H7 (cell line): ENCODE results near the gene SLCO4A1. TPM values are rescaled to one million over a fixed set of nuclear protein-coding genes. Genes with fewer than 3 reads are reported as not detected.

ENCODE experiments used
- DNase-seq: peaks from one replicate; pipeline ENCODE4 v3.0.0; 2012
- H3K27me3 ChIP-seq: 2 replicates; pipeline ENCODE4 v1.6.0; 2011; ENCODE audit warnings: mild to moderate bottlenecking, low read length; ENCODE audit not compliant: control insufficient read depth, insufficient read depth
- H3K36me3 ChIP-seq: replicated peaks from 2 replicates; pipeline ENCODE4 v1.5.1; 2011; ENCODE audit warnings: low read length; ENCODE audit not compliant: control insufficient read depth, insufficient read depth
- H3K4me3 ChIP-seq: 2 replicates; pipeline ENCODE4 v1.5.1; 2011; ENCODE audit warnings: low read depth, mild to moderate bottlenecking, control low read depth, low read length, moderate library complexity; ENCODE audit not compliant: insufficient read depth
- total RNA-seq: library from RNA; depleted of rRNA; stranded (reverse); fragments of >200 nt; shearing (Covaris generic); gene quantifications from 2 replicates; pipeline ENCODE4 v1.2.3, GENCODE V29; 2014; rRNA removed

The SLCO4A1 gene
- total RNA-seq, 1 experiment from 2014 or later: 14.6 TPM

- peaks cover 31% of the 10 kb centered on the region for H3K27me3 ChIP-seq
- no peak for DNase-seq
- no peak overlapping the region for H3K4me3 ChIP-seq
- no peaks in the 10 kb centered on the region for H3K36me3 ChIP-seq
These were observed 70.3 kb downstream of the SLCO4A1 start for GRCh38 chr20:62712606-62713005.

- no peak overlapping the region for H3K4me3 ChIP-seq
- H3K27me3 ChIP-seq: peaks cover 18% of the 10 kb centered on the region
These were observed 71.7 kb downstream of the SLCO4A1 start for GRCh38 chr20:62714006-62714405.

GRCh38 chr20:62714799-62715198 lies 72.5 kb downstream of the SLCO4A1 start:
- peaks cover 10% of the 10 kb centered on the region for H3K27me3 ChIP-seq
- DNase-seq: no peak
- H3K36me3 ChIP-seq: no peaks in the 10 kb centered on the region
- H3K4me3 ChIP-seq: no peak overlapping the region

More at GRCh38 chr20:62714006-62714405, 71.7 kb downstream of the SLCO4A1 start:
- H3K36me3 ChIP-seq: no peaks in the 10 kb centered on the region
- no peak for DNase-seq

DNA sequence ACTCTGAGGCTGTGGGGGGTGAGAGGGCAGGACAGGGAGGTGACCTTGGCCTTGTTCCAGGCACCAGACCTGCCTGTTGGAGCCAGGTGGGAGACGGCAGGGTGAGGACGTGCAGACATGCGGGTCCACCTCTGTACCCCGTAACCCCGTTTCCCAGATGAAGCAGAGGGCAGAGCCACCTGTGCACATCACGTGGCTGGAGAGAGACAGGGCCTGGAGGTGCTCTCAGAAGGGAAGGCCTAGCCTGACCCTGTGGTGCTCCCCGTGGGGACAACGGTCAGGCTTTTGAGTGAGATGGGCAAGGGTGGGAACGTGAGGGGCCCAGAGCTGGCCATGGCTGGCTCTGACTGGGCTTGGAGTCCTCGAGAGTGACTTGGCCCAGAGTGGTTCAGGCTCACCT lies 72.9 kb downstream of the SLCO4A1 start:
- Histone ChIP-seq H3K27me3 (peaks cover 6% of the 10 kb centered on the region), H3K4me3 (no peak overlapping the region), H3K36me3 (no peaks in the 10 kb centered on the region)
- DNase-seq: no peak

DNA sequence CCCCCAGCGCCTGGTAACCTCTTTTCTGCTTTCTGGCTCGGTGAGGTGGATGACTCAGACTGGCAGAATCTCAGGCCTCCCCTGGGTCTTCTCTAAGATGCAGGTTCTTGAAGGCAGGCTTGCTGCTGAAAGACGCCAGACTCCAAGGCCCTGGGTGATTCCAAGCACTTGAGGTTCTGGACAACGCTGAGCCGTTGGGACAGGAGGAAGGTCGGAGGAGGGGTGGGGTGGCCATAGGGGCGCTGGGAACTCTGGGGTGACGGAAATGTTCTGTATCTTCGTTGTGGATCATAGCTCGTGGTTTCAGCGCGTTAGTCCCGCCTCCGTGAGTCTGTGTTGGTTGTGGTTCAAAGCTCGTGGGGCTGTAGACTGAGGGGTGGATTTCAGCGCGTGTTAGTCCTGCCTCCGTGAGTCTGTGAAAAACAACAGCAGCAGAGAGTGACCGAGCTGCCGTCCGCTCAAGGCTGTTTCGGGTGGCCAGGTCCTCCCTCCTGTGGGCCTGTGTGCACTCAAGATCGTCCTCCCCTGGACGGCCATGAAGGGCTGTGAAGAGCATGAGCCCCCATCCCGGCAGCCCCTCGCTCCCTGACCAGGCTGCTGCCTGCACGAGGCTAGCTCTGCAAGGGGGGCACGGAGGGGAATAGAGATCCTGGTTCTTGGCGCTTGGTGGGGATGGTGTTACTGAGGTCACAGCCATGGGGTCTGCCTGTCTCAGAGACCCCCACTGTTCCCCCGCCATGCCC lies 74.1 kb downstream of the SLCO4A1 start:
- H3K27me3 ChIP-seq: no peaks in the 10 kb centered on the region; the same call in 1 of the 2 replicates
- no peaks in the 10 kb centered on the region for H3K36me3 ChIP-seq
- DNase-seq: no peak
- no peak overlapping the region for H3K4me3 ChIP-seq

DNA sequence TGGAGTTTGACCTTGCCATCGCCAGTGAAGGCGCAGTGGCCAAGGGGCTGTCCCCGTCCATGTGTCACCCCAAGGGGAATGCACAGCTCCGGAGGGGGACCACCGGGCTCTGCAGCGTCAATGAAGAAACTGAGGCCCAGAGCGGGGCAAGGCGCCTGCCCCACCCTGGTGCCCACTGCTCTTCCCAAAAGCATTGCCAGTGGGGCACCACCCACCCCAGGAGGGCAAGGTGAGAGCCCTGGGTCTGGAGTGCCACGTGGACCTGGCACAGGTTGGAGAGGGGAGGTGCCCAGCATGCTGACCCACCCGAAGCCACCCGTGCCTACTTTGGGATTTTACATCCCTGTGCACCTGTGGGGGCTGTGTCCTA lies 74.6 kb downstream of the SLCO4A1 start:
- Histone ChIP-seq H3K36me3 (no peaks in the 10 kb centered on the region), H3K4me3 (no peak overlapping the region), H3K27me3 (no peaks in the 10 kb centered on the region; the same call in 1 of the 2 replicates)
- no peak for DNase-seq

DNA sequence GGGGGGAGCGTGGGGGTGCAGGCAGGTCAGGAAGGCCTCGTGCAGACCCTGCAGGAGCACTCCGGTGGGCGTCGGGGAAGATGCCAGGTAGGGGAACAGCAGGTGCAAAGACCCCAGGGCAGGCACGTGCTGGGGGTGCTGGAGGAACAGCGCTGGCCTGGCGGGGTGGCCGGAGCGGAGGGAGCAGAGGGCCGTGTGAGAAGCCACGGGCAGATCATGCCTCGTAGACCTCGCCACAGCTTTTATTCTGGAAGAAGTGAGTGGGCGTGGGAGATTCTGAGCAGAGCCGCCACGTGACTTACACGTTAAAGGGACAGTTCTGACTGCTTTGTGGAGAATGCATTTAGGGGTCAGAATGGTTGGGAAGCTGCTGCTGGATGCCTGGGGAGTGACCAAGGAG lies 75.6 kb downstream of the SLCO4A1 start:
- no peaks in the 10 kb centered on the region for H3K36me3 ChIP-seq
- no peak for DNase-seq
- no peak overlapping the region for H3K4me3 ChIP-seq
- no peaks in the 10 kb centered on the region for H3K27me3 ChIP-seq

- DNase-seq: no peak
- H3K4me3 ChIP-seq: no peak overlapping the region
- H3K27me3 ChIP-seq: no peaks in the 10 kb centered on the region
- H3K36me3 ChIP-seq: no peaks in the 10 kb centered on the region
These were observed 76.2 kb downstream of the SLCO4A1 start for GRCh38 chr20:62718546-62718945.

DNA sequence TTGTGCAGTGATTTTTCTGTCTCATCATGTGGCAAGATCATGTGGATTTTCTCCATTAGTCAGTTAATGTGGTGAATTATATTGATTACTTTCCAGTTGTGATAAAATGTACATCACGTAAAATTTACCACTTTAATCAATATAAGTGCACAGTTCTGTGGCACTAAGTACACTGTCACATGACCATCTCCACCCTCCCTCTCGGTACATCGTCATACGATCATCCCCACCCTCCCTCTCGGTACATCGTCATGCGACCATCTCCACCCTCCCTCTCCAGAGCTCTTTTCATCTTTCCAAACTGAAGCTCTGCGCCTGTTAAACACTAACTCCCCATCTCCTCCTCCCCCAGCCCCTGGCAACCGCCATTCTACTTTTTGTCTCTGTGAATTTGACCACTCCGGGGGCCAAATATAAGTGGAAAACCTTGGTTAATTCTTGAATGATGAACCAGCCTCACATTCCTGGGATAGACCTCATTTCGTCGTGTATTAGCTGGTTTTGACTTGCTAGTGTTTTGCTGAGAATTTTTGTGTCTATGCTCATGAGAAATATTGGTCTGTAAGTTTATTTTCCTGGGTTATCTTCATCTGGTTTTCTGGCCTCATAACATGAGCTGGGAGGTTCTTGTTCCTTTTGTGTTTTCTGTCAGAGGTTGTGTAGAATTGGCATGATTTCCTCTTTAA lies 77.1 kb downstream of the SLCO4A1 start:
- no peaks in the 10 kb centered on the region for H3K36me3 ChIP-seq
- H3K4me3 ChIP-seq: no peak overlapping the region
- no peak for DNase-seq
- no peaks in the 10 kb centered on the region for H3K27me3 ChIP-seq

Other genes with a start within 250 kb of the SLCO4A1 start
- 7.7 and 8.3 TPM in 2 replicates for gene CABLES2, start 235.2 kb upstream of the SLCO4A1 start, total RNA-seq
- gene RBBP8NL, start 215.0 kb upstream of the SLCO4A1 start, total RNA-seq: not detected in 2 replicates
- gene GATA5, start 166.5 kb upstream of the SLCO4A1 start, total RNA-seq: 0.55 and 1.5 TPM in 2 replicates
- 0.30 and 1.1 TPM in 2 replicates for gene NTSR1, start 66.3 kb downstream of the SLCO4A1 start, total RNA-seq
- gene MRGBP, start 154.0 kb downstream of the SLCO4A1 start, total RNA-seq: 28.3 and 28.5 TPM in 2 replicates
- 50.1 and 57.1 TPM in 2 replicates for gene OGFR, start 162.3 kb downstream of the SLCO4A1 start, total RNA-seq
- gene COL9A3, start 174.5 kb downstream of the SLCO4A1 start, total RNA-seq: 131 and 139 TPM in 2 replicates
- gene TCFL5, start 219.3 kb downstream of the SLCO4A1 start, total RNA-seq: 25.7 and 36.8 TPM in 2 replicates